ENCODE data around the gene NMD3. TPM values are rescaled to one million over a fixed set of nuclear protein-coding genes. Genes with fewer than 3 reads are reported as not detected.

NMD3 gene
- total RNA-seq, 1 experiment from 2014 or later = 51.1 TPM

DNA sequence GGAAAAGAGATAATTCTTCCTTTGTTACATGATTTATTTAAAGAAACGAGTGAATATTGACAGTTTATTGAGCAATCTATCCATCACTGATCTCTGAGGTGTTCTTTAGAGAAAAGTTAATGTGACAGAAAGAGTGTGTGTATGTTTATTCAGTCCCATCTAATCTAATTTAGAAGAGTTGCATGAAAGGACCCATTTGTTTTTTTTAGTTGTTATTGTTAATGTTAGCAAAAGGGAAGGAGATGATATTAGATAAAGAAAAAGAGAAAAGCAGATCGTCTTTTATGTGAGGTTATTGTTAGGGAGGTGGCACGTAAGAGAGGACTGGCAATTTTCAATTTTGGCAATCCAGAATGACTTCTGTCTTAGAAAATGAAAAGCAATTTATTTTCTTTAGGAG lies 46.5 kb downstream of the NMD3 start:
- H3K4me1 ChIP-seq (ENCODE audit: insufficient read depth, low read length, poor library complexity, severe bottlenecking) = peaks cover 6% of the 10 kb centered on the region
- no TSS peak for BruUV-seq (replicated peaks)
- intact Hi-C loops (cut with micrococcal nuclease; ENCODE audit: unreplicated experiment) = no loop called here
- no peak overlapping the region for H3K27ac ChIP-seq (ENCODE audit: low read depth, low read length, poor library complexity, severe bottlenecking)
- ChIA-PET CTCF (no interaction called here), POLR2A (ENCODE audit: low non-redundant PET) (no interaction called here)
- no peaks in the 10 kb centered on the region for H3K27me3 ChIP-seq (replicated peaks; ENCODE audit: insufficient read depth, low read depth, low read length, poor library complexity)
- peaks cover 4% of the 10 kb centered on the region for H3K9me3 ChIP-seq (ENCODE audit: low read depth, low read length, poor library complexity, severe bottlenecking)
- DNase-seq (ENCODE audit: low spot score) = no peak
- H3K4me3 ChIP-seq (ENCODE audit: low read depth, low read length, poor library complexity, severe bottlenecking) = no peak overlapping the region
- TF ChIP-seq, protein P1, sequence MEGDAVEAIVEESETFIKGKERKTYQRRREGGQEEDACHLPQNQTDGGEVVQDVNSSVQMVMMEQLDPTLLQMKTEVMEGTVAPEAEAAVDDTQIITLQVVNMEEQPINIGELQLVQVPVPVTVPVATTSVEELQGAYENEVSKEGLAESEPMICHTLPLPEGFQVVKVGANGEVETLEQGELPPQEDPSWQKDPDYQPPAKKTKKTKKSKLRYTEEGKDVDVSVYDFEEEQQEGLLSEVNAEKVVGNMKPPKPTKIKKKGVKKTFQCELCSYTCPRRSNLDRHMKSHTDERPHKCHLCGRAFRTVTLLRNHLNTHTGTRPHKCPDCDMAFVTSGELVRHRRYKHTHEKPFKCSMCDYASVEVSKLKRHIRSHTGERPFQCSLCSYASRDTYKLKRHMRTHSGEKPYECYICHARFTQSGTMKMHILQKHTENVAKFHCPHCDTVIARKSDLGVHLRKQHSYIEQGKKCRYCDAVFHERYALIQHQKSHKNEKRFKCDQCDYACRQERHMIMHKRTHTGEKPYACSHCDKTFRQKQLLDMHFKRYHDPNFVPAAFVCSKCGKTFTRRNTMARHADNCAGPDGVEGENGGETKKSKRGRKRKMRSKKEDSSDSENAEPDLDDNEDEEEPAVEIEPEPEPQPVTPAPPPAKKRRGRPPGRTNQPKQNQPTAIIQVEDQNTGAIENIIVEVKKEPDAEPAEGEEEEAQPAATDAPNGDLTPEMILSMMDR (conservative IDR thresholded peaks at IDR 0.05; ENCODE audit: low read depth, low read length) = no peak
- no peak for TF ChIP-seq EZH2 (IDR thresholded peaks at IDR 0.05; ENCODE audit: borderline replicate concordance, low read depth, low read length, poor library complexity, severe bottlenecking)
- no peaks in the 10 kb centered on the region for H3K36me3 ChIP-seq (ENCODE audit: insufficient read depth, low read length, poor library complexity, severe bottlenecking)

DNA sequence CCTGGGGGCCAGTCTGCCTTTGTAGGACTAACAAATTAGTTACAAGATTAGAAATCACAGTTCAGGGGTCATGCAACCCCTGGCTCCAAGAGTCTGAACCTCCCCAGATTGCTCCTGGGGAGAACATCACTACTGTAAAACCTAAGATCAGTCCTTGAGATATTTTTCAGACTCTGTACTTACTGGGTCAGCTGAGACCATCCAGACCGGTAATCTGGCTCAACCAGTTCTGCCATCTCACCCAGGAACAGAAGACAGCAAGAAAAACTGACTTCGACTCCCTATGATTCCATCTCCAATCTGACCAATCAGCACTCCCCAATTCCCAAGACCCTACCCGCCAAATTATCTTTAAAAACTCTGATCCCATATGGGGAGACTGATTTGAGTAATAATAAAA lies 47.5 kb downstream of the NMD3 start:
- no peaks in the 10 kb centered on the region for H3K27me3 ChIP-seq (replicated peaks; ENCODE audit: insufficient read depth, low read depth, low read length, poor library complexity)
- DNase-seq (ENCODE audit: low spot score) = no peak
- no peak for TF ChIP-seq EZH2 (IDR thresholded peaks at IDR 0.05; ENCODE audit: borderline replicate concordance, low read depth, low read length, poor library complexity, severe bottlenecking)
- TF ChIP-seq, protein P1 (conservative IDR thresholded peaks at IDR 0.05; ENCODE audit: low read depth, low read length) = no peak
- no peak overlapping the region for H3K27ac ChIP-seq (ENCODE audit: low read depth, low read length, poor library complexity, severe bottlenecking)
- H3K9me3 ChIP-seq (ENCODE audit: low read depth, low read length, poor library complexity, severe bottlenecking) = peaks cover 4% of the 10 kb centered on the region
- no peak overlapping the region for H3K4me3 ChIP-seq (ENCODE audit: low read depth, low read length, poor library complexity, severe bottlenecking)
- peaks cover 6% of the 10 kb centered on the region for H3K4me1 ChIP-seq (ENCODE audit: insufficient read depth, low read length, poor library complexity, severe bottlenecking)
- POLR2A ChIA-PET (ENCODE audit: low non-redundant PET) = no interaction called here
- CTCF ChIA-PET = no interaction called here
- no peaks in the 10 kb centered on the region for H3K36me3 ChIP-seq (ENCODE audit: insufficient read depth, low read length, poor library complexity, severe bottlenecking)
- BruUV-seq (replicated peaks) = no TSS peak
- intact Hi-C loops (cut with micrococcal nuclease; ENCODE audit: unreplicated experiment) = no loop called here

DNA sequence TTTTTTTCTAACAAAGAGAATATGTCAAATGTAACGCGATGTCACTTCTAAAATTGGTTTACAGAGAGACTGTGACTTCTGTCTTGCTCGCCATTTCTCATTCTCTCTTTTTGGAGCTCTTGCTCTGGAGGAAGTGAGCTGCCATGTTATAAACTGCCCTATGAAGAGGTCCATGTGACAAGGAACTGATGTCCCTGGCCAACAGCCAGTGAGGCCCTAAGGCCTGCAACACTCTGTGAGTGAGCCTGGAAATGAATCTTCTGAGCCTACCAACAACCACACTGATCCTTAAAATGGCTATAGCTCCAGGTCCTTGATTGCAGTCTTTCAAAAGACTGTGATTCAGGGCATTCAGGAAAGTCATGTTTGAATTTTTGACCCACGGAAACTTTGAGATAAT lies 49.9 kb downstream of the NMD3 start:
- Histone ChIP-seq H3K4me1 (ENCODE audit: insufficient read depth, low read length, poor library complexity, severe bottlenecking) (peaks cover 6% of the 10 kb centered on the region), H3K27me3 (replicated peaks; ENCODE audit: insufficient read depth, low read depth, low read length, poor library complexity) (no peaks in the 10 kb centered on the region), H3K9me3 (ENCODE audit: low read depth, low read length, poor library complexity, severe bottlenecking) (no peaks in the 10 kb centered on the region), H3K36me3 (ENCODE audit: insufficient read depth, low read length, poor library complexity, severe bottlenecking) (no peaks in the 10 kb centered on the region), H3K4me3 (ENCODE audit: low read depth, low read length, poor library complexity, severe bottlenecking) (no peak overlapping the region), H3K27ac (ENCODE audit: low read depth, low read length, poor library complexity, severe bottlenecking) (no peak overlapping the region)
- intact Hi-C loops (cut with micrococcal nuclease; ENCODE audit: unreplicated experiment) = loop anchor here (5.0 to 10.0 kb wide), 4 partner anchors 174 to 584 kb away; no protein-coding TSS in a partner anchor
- no peak for DNase-seq (ENCODE audit: low spot score)
- CTCF ChIA-PET = no interaction called here
- TF ChIP-seq, protein P1 (conservative IDR thresholded peaks at IDR 0.05; ENCODE audit: low read depth, low read length) = no peak
- no peak for TF ChIP-seq EZH2 (IDR thresholded peaks at IDR 0.05; ENCODE audit: borderline replicate concordance, low read depth, low read length, poor library complexity, severe bottlenecking)
- no TSS peak for BruUV-seq (replicated peaks)
- POLR2A ChIA-PET (ENCODE audit: low non-redundant PET) = no interaction called here

All from A673 (cell line).